ENCODE measurements around the gene KCNQ1. TPM values are rescaled to one million over a fixed set of nuclear protein-coding genes. Genes with fewer than 3 reads are reported as not detected.

Gene KCNQ1
- total RNA-seq, 4 donors from 2014 or later, result 5.6 to 46.8 (median 24.6) TPM

DNA sequence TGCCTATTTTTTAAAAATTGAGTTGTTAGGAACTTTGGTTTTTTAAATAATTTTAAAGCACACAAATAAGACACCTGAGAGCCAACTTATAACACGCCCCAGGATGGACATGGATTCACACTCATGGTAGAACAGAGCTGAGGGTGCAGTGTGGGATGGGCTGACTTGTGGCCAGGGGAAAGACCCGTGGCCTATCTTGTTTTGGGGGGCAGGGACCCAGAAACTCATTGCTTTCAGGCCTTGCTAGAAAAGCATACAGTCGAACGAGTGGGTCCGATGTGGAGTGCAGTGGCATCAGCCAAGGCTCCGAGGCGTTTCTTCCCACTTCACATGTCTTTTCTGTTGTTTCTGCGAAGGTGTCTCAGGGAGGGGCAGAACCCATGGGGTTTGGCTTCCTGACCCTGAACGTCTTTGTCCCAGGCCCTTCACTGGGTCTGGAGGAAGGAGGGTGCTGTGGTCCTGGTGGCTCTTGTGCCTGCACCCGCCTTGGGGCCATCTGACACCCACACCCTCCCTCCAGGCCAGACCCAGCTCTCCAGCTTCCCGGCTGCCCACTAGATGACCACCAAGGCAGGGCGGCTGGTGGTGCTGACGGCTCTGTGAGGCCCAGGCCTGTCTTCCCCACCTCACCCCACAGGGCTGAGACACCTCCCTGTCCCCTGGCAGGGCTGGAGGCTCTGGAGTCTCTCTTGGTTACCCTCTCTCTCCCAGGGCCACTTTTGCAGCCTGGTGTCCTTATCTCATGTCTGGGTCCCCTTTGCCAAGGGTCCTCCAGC, 120.8 kb downstream of the KCNQ1 start:
- Histone ChIP-seq H3K9me3 (no peaks in the 10 kb centered on the region), H3K36me3 (no peaks in the 10 kb centered on the region), H3K4me1 (peaks cover 0 to 15% (median 10%) of the 10 kb centered on the region in 4 donors), H3K27me3 (no peaks in the 10 kb centered on the region), H3K4me3 (no peak overlapping the region), H3K27ac (peak overlapping the region in 1 of 4 donors; percentile 27)
- WGBS, 2 donors (ENCODE audit: low coverage in 1 of 2), result 90 to 94% methylated on average over 2 to 13 of the region's 13 CpGs
- DNase-seq, result no peak
- intact Hi-C loops (cut with DNase I; ENCODE audit: low total_unique reads), result no loop called here
- TF ChIP-seq EP300 (IDR thresholded peaks at IDR 0.05; ENCODE audit: low read depth) (no peak), POLR2AphosphoS5 (IDR thresholded peaks at IDR 0.05) (no peak)
- TF ChIP-seq, protein P1, sequence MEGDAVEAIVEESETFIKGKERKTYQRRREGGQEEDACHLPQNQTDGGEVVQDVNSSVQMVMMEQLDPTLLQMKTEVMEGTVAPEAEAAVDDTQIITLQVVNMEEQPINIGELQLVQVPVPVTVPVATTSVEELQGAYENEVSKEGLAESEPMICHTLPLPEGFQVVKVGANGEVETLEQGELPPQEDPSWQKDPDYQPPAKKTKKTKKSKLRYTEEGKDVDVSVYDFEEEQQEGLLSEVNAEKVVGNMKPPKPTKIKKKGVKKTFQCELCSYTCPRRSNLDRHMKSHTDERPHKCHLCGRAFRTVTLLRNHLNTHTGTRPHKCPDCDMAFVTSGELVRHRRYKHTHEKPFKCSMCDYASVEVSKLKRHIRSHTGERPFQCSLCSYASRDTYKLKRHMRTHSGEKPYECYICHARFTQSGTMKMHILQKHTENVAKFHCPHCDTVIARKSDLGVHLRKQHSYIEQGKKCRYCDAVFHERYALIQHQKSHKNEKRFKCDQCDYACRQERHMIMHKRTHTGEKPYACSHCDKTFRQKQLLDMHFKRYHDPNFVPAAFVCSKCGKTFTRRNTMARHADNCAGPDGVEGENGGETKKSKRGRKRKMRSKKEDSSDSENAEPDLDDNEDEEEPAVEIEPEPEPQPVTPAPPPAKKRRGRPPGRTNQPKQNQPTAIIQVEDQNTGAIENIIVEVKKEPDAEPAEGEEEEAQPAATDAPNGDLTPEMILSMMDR (IDR thresholded peaks at IDR 0.05), result no peak
- in situ Hi-C loops (cut with MboI; ENCODE audit: low pct_ligation_motif_present in 1 of 4, low pct_unique_long_range_greater_than_20kb in 1 of 4, low sequenced_read_pairs in 3 of 4), result no loop called here

DNA sequence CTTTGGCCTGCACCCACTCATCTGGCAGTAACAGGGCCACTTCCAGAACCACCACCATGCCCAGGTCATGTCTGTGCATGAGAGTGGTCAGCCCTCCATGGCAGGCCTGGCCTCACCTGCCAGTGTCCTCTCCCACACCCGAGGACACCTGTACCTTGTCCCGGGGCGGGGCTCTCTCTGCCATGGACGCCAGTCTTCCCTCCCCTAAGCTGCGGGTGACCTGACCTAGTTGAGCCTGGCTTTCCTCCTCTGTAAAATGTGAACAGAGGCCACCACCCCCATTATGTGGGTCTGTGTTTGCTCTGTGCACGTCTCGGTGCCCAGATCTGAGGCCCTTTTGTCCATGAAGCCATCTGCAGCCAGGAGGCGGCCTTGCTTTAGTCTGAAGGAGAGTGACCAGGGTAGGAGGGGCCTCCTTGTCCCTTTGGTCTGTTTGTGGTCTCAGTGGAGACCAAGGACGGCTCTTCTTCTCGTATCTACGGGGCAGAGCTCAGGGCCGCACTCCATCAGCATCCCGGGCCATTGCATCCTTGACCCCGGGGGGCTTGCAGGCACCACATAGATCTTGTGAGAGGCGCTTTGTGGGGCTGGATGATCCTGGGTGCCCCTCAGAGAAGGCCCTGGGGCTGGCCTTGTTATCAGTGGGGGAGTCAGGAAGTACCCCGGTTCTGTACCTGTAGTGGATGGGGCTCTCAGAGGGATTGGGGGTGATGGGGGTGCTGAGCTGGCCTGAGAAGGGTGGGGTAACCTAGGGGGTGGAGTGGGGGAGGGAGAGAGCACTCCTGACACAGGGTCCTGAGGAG, 121.6 kb downstream of the KCNQ1 start:
- Histone ChIP-seq H3K36me3 (no peaks in the 10 kb centered on the region), H3K4me3 (no peak overlapping the region), H3K27me3 (no peaks in the 10 kb centered on the region), H3K9me3 (no peaks in the 10 kb centered on the region), H3K4me1 (peaks cover 0 to 15% (median 10%) of the 10 kb centered on the region in 4 donors), H3K27ac (peak overlapping the region in 1 of 4 donors; percentile 32)
- in situ Hi-C loops (cut with MboI; ENCODE audit: low pct_ligation_motif_present in 1 of 4, low pct_unique_long_range_greater_than_20kb in 1 of 4, low sequenced_read_pairs in 3 of 4), result no loop called here
- TF ChIP-seq POLR2AphosphoS5 (IDR thresholded peaks at IDR 0.05) (no peak), POLR2A (IDR thresholded peaks at IDR 0.05) (no peak), EP300 (IDR thresholded peaks at IDR 0.05; ENCODE audit: low read depth) (no peak)
- TF ChIP-seq, protein P1 (IDR thresholded peaks at IDR 0.05), result no peak
- intact Hi-C loops (cut with DNase I; ENCODE audit: low total_unique reads), result no loop called here
- 76% methylated on average over 16 of the region's 16 CpGs; no CpG with 5 or more reads in 1 of the 2 donors for WGBS, 2 donors (ENCODE audit: low coverage in 1 of 2)
- DNase-seq, result peak; percentile 70

DNA sequence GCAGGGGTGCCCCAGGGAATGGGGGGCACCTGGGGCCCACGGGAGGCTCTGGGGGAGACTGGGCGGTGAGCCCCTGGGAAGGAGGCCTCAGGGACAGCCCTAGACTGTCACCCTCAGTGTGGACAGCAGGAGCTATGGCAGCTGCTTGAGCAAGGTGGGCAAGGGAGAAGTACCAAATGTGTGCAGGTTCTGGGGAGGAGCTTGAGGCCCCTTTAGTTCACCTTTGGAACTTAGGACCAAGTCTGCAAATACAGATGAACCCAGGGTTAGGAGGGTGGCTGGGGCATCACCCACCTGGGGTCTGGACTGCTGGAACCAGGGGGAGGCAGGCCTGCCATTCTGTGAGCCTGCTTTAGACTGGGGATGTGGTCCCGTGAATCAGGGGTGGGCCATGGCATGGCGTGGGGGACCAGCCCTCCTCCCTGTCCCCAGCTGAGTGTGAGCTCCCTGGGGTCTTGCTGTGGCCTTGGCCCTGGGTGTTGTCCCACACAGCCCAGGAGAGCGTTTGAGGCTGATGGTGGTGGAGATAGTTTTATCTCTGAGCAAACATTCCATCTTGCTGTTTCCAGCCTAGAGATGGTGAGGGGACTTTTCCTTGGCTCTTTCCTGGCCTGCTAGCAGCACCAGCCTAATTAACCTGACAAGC, 122.3 kb downstream of the KCNQ1 start:
- Histone ChIP-seq H3K4me1 (peaks cover 0 to 15% (median 10%) of the 10 kb centered on the region in 4 donors), H3K9me3 (no peaks in the 10 kb centered on the region), H3K27me3 (no peaks in the 10 kb centered on the region), H3K27ac (no peak overlapping the region), H3K4me3 (no peak overlapping the region), H3K36me3 (no peaks in the 10 kb centered on the region)
- TF ChIP-seq EP300 (IDR thresholded peaks at IDR 0.05; ENCODE audit: low read depth) (no peak), POLR2AphosphoS5 (IDR thresholded peaks at IDR 0.05) (no peak), POLR2A (IDR thresholded peaks at IDR 0.05) (no peak)
- TF ChIP-seq, protein P1 (IDR thresholded peaks at IDR 0.05), result no peak
- WGBS, 2 donors (ENCODE audit: low coverage in 1 of 2), result 71% methylated on average over 5 of the region's 5 CpGs; no CpG with 5 or more reads in 1 of the 2 donors
- DNase-seq, result no peak
- intact Hi-C loops (cut with DNase I; ENCODE audit: low total_unique reads) (no loop called here), in situ Hi-C loops (cut with MboI; ENCODE audit: low pct_ligation_motif_present in 1 of 4, low pct_unique_long_range_greater_than_20kb in 1 of 4, low sequenced_read_pairs in 3 of 4) (no loop called here)

DNA sequence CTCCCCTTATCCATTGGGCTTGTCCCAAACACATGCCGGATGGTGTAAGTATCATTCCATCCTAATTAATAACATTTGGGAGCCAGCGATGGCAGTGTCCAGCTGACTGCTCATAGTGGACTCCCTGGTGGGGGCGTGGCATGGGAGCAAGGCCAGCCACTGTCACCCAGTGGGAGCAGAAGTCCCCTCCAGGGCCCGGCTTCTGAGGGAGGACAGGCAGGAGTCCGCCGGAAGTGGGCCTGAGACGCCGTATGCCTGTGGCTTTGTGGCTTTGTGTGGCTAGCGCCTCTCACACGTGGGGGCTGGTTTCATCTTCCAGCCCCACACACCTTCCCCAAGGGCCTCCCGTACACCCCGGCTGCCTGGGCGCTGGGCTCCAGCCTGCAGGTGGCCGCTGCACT, 124.5 kb downstream of the KCNQ1 start:
- no peak for DNase-seq
- in situ Hi-C loops (cut with MboI; ENCODE audit: low pct_ligation_motif_present in 1 of 4, low pct_unique_long_range_greater_than_20kb in 1 of 4, low sequenced_read_pairs in 3 of 4), result no loop called here
- TF ChIP-seq POLR2A (IDR thresholded peaks at IDR 0.05) (no peak), POLR2AphosphoS5 (IDR thresholded peaks at IDR 0.05) (no peak)

More for the DNA sequence above, 124.5 kb downstream of the KCNQ1 start:
- no peaks in the 10 kb centered on the region for H3K36me3 ChIP-seq
- peaks cover 0 to 15% (median 10%) of the 10 kb centered on the region in 4 donors for H3K4me1 ChIP-seq
- intact Hi-C loops (cut with DNase I; ENCODE audit: low total_unique reads), result no loop called here
- no peak overlapping the region for H3K4me3 ChIP-seq
- 74 to 100% methylated on average over 1 to 10 of the region's 14 CpGs for WGBS, 2 donors (ENCODE audit: low coverage in 1 of 2)
- no peak overlapping the region for H3K27ac ChIP-seq
- no peaks in the 10 kb centered on the region for H3K9me3 ChIP-seq
- H3K27me3 ChIP-seq, result no peaks in the 10 kb centered on the region
